OCI-LY1 (cell line): ENCODE results near the gene OTOG.

Experiments used
- CTCF ChIP-seq: fragments of 200-600 bp; sonication (generic), shearing (Covaris generic); IDR thresholded peaks from 2 replicates; pipeline ENCODE4 v1.5.1; 2017; ENCODE audit warnings: mild to moderate bottlenecking, antibody characterized with exemption, low read length, moderate library complexity, mixed read lengths
- EZH2 ChIP-seq: fragments of 200-600 bp; sonication (generic), shearing (Covaris generic); IDR thresholded peaks from 2 replicates; pipeline ENCODE4 v1.8.0; 2017; ENCODE audit warnings: borderline replicate concordance, mixed run types, mild to moderate bottlenecking, antibody characterized with exemption, low read length, moderate library complexity, mixed read lengths

- TF ChIP-seq CTCF, result no peak
- TF ChIP-seq EZH2, result no peak
These were observed 3.6 kb downstream of the OTOG start for GRCh38 chr11:17550450-17551346.
